HG02973 (cell line): ENCODE data around the gene DIABLO.
"Not testable (repeated sequence)": the region's sequence is repeated elsewhere in the genome, so short reads cannot be mapped to it uniquely, and the experiment has no call there.

Experiments
- ATAC-seq: cut with Tn5 transposase; IDR thresholded peaks from one replicate; pipeline ENCODE4 v1.9.1; 2021; ENCODE audit warnings: moderate library complexity; ENCODE audit not compliant: unreplicated experiment

DIABLO gene

DNA sequence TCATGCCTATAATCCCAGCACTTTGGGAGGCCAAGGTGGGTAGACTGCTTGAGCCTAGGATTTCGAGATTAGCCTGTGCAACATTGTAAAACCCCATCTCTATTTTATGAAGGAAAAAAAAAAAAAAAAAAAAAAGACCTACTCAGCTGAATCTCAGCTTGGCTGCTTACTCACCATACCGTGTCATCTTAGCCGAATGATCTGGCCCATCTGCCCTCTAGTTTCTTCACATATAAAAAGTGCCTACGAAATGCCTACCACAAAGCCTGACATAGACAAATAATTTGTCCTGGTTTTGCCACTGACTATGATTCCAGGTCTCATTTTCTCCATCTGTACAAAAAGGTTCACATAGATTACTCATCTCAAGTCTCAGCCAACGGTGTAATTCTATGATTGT lies 10.1 kb downstream of the DIABLO start:
- ATAC-seq, result no peak

DNA sequence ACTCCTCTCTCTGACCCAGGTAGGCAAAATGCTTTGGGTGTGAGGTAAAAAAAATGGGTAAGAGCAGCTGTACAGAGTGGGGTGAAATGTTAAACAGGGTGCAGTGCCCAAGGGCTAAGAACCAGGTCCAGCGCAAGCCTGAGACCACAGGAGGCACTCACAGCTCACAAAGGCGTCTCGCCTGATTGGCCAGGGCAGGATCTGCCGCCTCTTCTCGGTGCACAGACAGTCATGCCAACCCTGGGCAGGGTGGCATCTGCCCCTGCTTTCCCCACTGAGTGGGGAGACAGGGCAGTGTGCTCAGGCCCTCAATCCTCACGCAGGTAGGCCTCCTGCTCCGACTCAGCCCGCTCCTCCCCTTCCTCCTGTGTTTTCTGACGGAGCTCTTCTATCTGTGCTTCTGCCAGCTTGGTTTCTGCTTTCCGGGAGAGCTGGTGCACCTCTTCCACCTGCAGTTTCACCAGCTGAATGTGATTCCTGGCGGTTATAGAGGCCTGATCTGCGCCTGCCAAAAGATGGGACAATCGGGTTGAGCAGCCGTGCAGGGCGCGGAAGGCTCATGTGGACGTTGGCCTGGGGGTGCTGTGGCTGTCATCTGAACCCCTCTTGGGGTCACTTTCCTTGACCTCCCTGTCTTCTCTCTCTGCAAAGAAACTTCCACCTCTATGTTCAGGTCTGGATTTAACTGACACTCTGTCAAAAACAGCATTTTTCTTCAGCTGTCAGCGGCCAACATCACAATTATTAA lies 17.6 kb downstream of the DIABLO start:
- ATAC-seq, result no peak

GRCh38 chr12:122207391-122207790 lies 18.5 kb downstream of the DIABLO start:
- ATAC-seq, result no peak

GRCh38 chr12:122206976-122207375 lies 18.9 kb downstream of the DIABLO start:
- ATAC-seq, result no peak

DNA sequence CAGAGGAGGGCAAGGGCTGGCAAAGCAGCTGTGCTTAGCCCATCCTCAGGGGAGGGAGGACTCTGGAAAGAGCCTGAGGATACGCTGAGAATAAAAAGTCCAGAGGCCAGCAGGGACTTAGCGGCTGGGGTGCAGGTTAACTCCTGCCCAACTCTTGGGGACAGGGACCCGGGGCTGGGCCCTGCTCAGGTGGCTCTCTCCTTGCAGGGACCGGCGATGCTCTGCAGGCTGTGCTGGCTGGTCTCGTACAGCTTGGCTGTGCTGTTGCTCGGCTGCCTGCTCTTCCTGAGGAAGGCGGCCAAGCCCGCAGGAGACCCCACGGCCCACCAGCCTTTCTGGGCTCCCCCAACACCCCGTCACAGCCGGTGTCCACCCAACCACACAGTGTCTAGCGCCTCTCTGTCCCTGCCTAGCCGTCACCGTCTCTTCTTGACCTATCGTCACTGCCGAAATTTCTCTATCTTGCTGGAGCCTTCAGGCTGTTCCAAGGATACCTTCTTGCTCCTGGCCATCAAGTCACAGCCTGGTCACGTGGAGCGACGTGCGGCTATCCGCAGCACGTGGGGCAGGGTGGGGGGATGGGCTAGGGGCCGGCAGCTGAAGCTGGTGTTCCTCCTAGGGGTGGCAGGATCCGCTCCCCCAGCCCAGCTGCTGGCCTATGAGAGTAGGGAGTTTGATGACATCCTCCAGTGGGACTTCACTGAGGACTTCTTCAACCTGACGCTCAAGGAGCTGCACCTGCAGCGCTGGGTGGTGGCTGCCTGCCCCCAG lies 19.6 kb downstream of the DIABLO start:
- no peak for ATAC-seq

- no peak for ATAC-seq
Observed at GRCh38 chr12:122205053-122205925, 20.6 kb downstream of the DIABLO start.

DNA sequence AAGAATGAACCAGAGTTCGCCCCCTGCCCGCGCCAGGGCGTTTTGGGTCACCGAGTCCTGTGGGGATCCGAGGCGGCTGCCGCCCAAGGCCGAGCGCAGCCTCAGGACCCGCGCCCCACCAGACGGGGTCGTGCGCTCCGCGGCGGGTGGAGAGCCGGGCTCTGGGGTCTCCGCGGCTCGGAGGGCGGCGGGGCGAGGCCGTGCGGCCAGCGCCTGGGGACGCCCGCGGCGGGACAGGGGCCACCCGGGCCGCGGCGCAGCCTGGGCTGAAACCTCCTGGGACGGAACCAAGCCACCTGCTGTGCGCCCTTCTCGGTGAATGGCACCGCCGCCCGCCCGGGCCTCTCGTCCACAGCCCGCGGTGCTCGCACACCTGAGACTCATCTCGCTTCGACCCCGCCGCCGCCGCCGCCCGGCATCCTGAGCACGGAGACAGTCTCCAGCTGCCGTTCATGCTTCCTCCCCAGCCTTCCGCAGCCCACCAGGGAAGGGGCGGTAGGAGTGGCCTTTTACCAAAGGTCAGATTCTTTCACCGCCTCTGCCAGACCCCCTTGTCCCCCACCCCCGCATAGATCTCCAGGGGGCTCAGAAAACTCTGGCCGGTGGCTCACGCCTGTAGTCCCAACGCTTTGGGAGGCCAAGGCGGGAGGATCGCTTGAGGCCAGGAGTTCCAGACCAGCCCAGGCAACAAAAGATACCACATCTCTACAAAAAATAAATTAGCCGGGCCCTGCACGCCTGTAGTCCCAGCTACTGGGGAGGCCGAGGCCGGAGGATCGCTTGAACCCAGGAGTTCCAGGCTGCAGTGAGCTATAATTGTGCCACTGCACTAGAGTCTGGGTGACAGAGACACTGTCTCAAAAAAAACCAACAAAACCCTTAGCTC lies 21.4 kb downstream of the DIABLO start:
- ATAC-seq, result no peak

- ATAC-seq, result no peak
Observed at GRCh38 chr12:122203301-122204166, 22.3 kb downstream of the DIABLO start, which contains the start of gene B3GNT4. TSS of gene B3GNT4 (plus strand) at chr12:122203709. CDS start at chr12:122204619, 910 bp downstream.

GRCh38 chr12:122202811-122203210 lies 23.0 kb downstream of the DIABLO start:
- not testable (repeated sequence) for ATAC-seq

GRCh38 chr12:122202017-122202416 lies 23.8 kb downstream of the DIABLO start:
- no peak for ATAC-seq

- ATAC-seq, result no peak
Observed at GRCh38 chr12:122201381-122201780, 24.5 kb downstream of the DIABLO start.

GRCh38 chr12:122200541-122201175 lies 25.2 kb downstream of the DIABLO start:
- no peak for ATAC-seq

GRCh38 chr12:122199484-122200355 lies 26.1 kb downstream of the DIABLO start:
- ATAC-seq, result no peak

- no peak for ATAC-seq
Observed at GRCh38 chr12:122197612-122197966, 28.3 kb downstream of the DIABLO start.

- ATAC-seq, result no peak
Observed at GRCh38 chr12:122195405-122195804, 30.4 kb downstream of the DIABLO start.

GRCh38 chr12:122194804-122195203 lies 31.0 kb downstream of the DIABLO start:
- ATAC-seq, result no peak

GRCh38 chr12:122192441-122192840 lies 33.4 kb downstream of the DIABLO start:
- no peak for ATAC-seq
